ENCODE results near the gene FHIT.
A peak's percentile ranks its signal among the peaks of the same experiment; 100 is the strongest.

The FHIT gene

GRCh38 chr3:60277361-60277800 lies 973.9 kb downstream of the FHIT start:
- Histone ChIP-seq H3K27ac (no peak overlapping the region), H3K9me3 (peaks cover 10% of the 10 kb centered on the region), H3K4me1 (no peaks in the 10 kb centered on the region), H3K27me3 (no peaks in the 10 kb centered on the region), H4K20me1 (no peaks in the 10 kb centered on the region), H3K4me2 (no peak overlapping the region), H3K4me3 (no peak overlapping the region), H3K9ac (no peak overlapping the region), H3K36me3 (no peaks in the 10 kb centered on the region)
- no peak for TF ChIP-seq Cebpa-rat (IDR thresholded peaks at IDR 0.05)

GRCh38 chr3:60276615-60277014 lies 974.6 kb downstream of the FHIT start:
- Histone ChIP-seq H3K4me3 (no peak overlapping the region), H3K27ac (no peak overlapping the region), H3K9ac (no peak overlapping the region), H3K4me2 (no peak overlapping the region), H3K9me3 (peaks cover 10% of the 10 kb centered on the region), H3K36me3 (no peaks in the 10 kb centered on the region), H4K20me1 (no peaks in the 10 kb centered on the region), H3K4me1 (no peaks in the 10 kb centered on the region), H3K27me3 (no peaks in the 10 kb centered on the region)
- no peak for TF ChIP-seq Cebpa-rat (IDR thresholded peaks at IDR 0.05)

- Histone ChIP-seq H4K20me1 (no peaks in the 10 kb centered on the region), H3K36me3 (no peaks in the 10 kb centered on the region), H3K4me3 (no peak overlapping the region), H3K4me1 (no peaks in the 10 kb centered on the region), H3K4me2 (no peak overlapping the region), H3K9ac (no peak overlapping the region), H3K27me3 (no peaks in the 10 kb centered on the region), H3K9me3 (peaks cover 10% of the 10 kb centered on the region), H3K27ac (no peak overlapping the region)
- TF ChIP-seq Cebpa-rat (IDR thresholded peaks at IDR 0.05): no peak
Observed at GRCh38 chr3:60274646-60275045, 976.6 kb downstream of the FHIT start.

GRCh38 chr3:60274098-60274497 lies 977.2 kb downstream of the FHIT start:
- no peak for TF ChIP-seq Cebpa-rat (IDR thresholded peaks at IDR 0.05)
- Histone ChIP-seq H3K4me1 (no peaks in the 10 kb centered on the region), H3K27me3 (no peaks in the 10 kb centered on the region), H3K9me3 (peaks cover 10% of the 10 kb centered on the region), H3K4me2 (no peak overlapping the region), H3K27ac (no peak overlapping the region), H4K20me1 (no peaks in the 10 kb centered on the region), H3K9ac (no peak overlapping the region), H3K4me3 (no peak overlapping the region), H3K36me3 (no peaks in the 10 kb centered on the region)

GRCh38 chr3:60269829-60270266 lies 981.4 kb downstream of the FHIT start:
- Histone ChIP-seq H3K4me3 (no peak overlapping the region), H3K36me3 (no peaks in the 10 kb centered on the region), H3K4me1 (no peaks in the 10 kb centered on the region; the same call in 1 of the 2 replicates), H3K9me3 (0 out of 2 replicates have a peak, but pooled peaks cover 3% of the 10 kb centered on the region), H3K9ac (no peak overlapping the region), H4K20me1 (no peaks in the 10 kb centered on the region), H3K27me3 (no peaks in the 10 kb centered on the region), H3K27ac (no peak overlapping the region), H3K4me2 (no peak overlapping the region)
- TF ChIP-seq Cebpa-rat (IDR thresholded peaks at IDR 0.05): no peak

GRCh38 chr3:60269377-60269776 lies 981.9 kb downstream of the FHIT start:
- no peaks in the 10 kb centered on the region for H3K27me3 ChIP-seq
- H3K27ac ChIP-seq: no peak overlapping the region
- H3K9ac ChIP-seq: no peak overlapping the region
- no peak for TF ChIP-seq Cebpa-rat (IDR thresholded peaks at IDR 0.05)
- no peaks in the 10 kb centered on the region for H4K20me1 ChIP-seq
- H3K36me3 ChIP-seq: no peaks in the 10 kb centered on the region
- no peaks in the 10 kb centered on the region; the same call in 1 of the 2 replicates for H3K4me1 ChIP-seq
- H3K4me3 ChIP-seq: no peak overlapping the region
- 0 out of 2 replicates have a peak, but pooled peaks cover 6% of the 10 kb centered on the region for H3K9me3 ChIP-seq
- H3K4me2 ChIP-seq: no peak overlapping the region

- H4K20me1 ChIP-seq: no peaks in the 10 kb centered on the region
- peaks cover 4% of the 10 kb centered on the region; the same call in 1 of the 2 replicates for H3K4me1 ChIP-seq
- H3K4me3 ChIP-seq: no peak overlapping the region
- H3K9ac ChIP-seq: no peak overlapping the region
- peaks cover 17% of the 10 kb centered on the region; the same call in 1 of the 2 replicates for H3K9me3 ChIP-seq
- no peaks in the 10 kb centered on the region for H3K36me3 ChIP-seq
- H3K4me2 ChIP-seq: no peak overlapping the region
- no peak for TF ChIP-seq Cebpa-rat (IDR thresholded peaks at IDR 0.05)
- H3K27ac ChIP-seq: no peak overlapping the region
- H3K27me3 ChIP-seq: no peaks in the 10 kb centered on the region
Observed at GRCh38 chr3:60268123-60268522, 983.1 kb downstream of the FHIT start.

- no peaks in the 10 kb centered on the region for H4K20me1 ChIP-seq
- H3K36me3 ChIP-seq: no peaks in the 10 kb centered on the region
- H3K4me3 ChIP-seq: no peak overlapping the region
- peaks cover 21% of the 10 kb centered on the region for H3K4me1 ChIP-seq
- no peak overlapping the region for H3K9ac ChIP-seq
- TF ChIP-seq Cebpa-rat (IDR thresholded peaks at IDR 0.05): no peak
- H3K4me2 ChIP-seq: no peak overlapping the region
- H3K27me3 ChIP-seq: no peaks in the 10 kb centered on the region
- H3K9me3 ChIP-seq: peaks cover 19% of the 10 kb centered on the region; the same call in 1 of the 2 replicates
- H3K27ac ChIP-seq: no peak overlapping the region
Observed at GRCh38 chr3:60266444-60266843, 984.8 kb downstream of the FHIT start.

- no peaks in the 10 kb centered on the region for H3K27me3 ChIP-seq
- peak overlapping the region; percentile 77 for H3K27ac ChIP-seq
- H3K4me3 ChIP-seq: no peak overlapping the region
- TF ChIP-seq Cebpa-rat (IDR thresholded peaks at IDR 0.05): no peak
- no peaks in the 10 kb centered on the region for H4K20me1 ChIP-seq
- no peaks in the 10 kb centered on the region for H3K36me3 ChIP-seq
- H3K4me1 ChIP-seq: peaks cover 46% of the 10 kb centered on the region
- H3K9ac ChIP-seq: no peak overlapping the region
- H3K4me2 ChIP-seq: 0 out of 2 replicates have a peak overlapping the region, but pooled peaks have one; percentile 36
- peaks cover 34% of the 10 kb centered on the region for H3K9me3 ChIP-seq
Observed at GRCh38 chr3:60263191-60263590, 988.1 kb downstream of the FHIT start.

- peaks cover 46% of the 10 kb centered on the region for H3K4me1 ChIP-seq
- H3K4me3 ChIP-seq: no peak overlapping the region
- no peaks in the 10 kb centered on the region for H4K20me1 ChIP-seq
- H3K9ac ChIP-seq: peak overlapping the region; percentile 48
- TF ChIP-seq Cebpa-rat (IDR thresholded peaks at IDR 0.05): no peak
- H3K27ac ChIP-seq: peak overlapping the region; percentile 77
- peak overlapping the region; percentile 36 for H3K4me2 ChIP-seq
- no peaks in the 10 kb centered on the region for H3K27me3 ChIP-seq
- no peaks in the 10 kb centered on the region for H3K36me3 ChIP-seq
- H3K9me3 ChIP-seq: peaks cover 34% of the 10 kb centered on the region
Observed at GRCh38 chr3:60262546-60262945, 988.7 kb downstream of the FHIT start.

- no peak overlapping the region for H3K4me3 ChIP-seq
- no peaks in the 10 kb centered on the region for H3K27me3 ChIP-seq
- H3K27ac ChIP-seq: peak overlapping the region; percentile 77; the same call in 1 of the 2 replicates
- H3K4me1 ChIP-seq: peaks cover 56% of the 10 kb centered on the region
- H3K9me3 ChIP-seq: peaks cover 34% of the 10 kb centered on the region
- no peak overlapping the region for H3K9ac ChIP-seq
- no peaks in the 10 kb centered on the region for H3K36me3 ChIP-seq
- H4K20me1 ChIP-seq: no peaks in the 10 kb centered on the region
- no peak for TF ChIP-seq Cebpa-rat (IDR thresholded peaks at IDR 0.05)
- peak overlapping the region; percentile 18; the same call in 1 of the 2 replicates for H3K4me2 ChIP-seq
Observed at GRCh38 chr3:60260546-60260945, 990.7 kb downstream of the FHIT start.

All from BLaER1 (cell line).